Duodenal mucosa (tissue), 2 donors: Measurements from ENCODE around the gene CDC25C.

ENCODE experiments used
- H3K27ac ChIP-seq: one replicate; pipeline ENCODE4 v1.7.0; 2013; ENCODE audit warnings: low read depth, low read length
- H3K27me3 ChIP-seq, 2 donors: one replicate each; pipeline ENCODE4 v1.7.0; 2013; ENCODE audit warnings: low read length in 2 of 2, control low read depth in 1 of 2; ENCODE audit not compliant: insufficient read depth in 2 of 2, control insufficient read depth in 1 of 2
- H3K36me3 ChIP-seq, 2 donors: one replicate each; pipeline ENCODE4 v1.7.0; 2013; ENCODE audit warnings: low read length in 2 of 2, control low read depth in 1 of 2; ENCODE audit not compliant: insufficient read depth in 2 of 2, control insufficient read depth in 1 of 2
- H3K4me1 ChIP-seq, 2 donors: one replicate each; pipeline ENCODE4 v1.7.0; 2013; ENCODE audit warnings: low read length in 2 of 2, control low read depth in 1 of 2; ENCODE audit not compliant: insufficient read depth in 2 of 2, control insufficient read depth in 1 of 2
- H3K4me3 ChIP-seq, 2 donors: one replicate each; pipeline ENCODE4 v1.7.0; 2013; ENCODE audit warnings: low read length in 2 of 2, low read depth in 1 of 2
- H3K9ac ChIP-seq, 2 donors: one replicate each; pipeline ENCODE4 v1.7.0; 2013; ENCODE audit warnings: low read length in 2 of 2, low read depth in 1 of 2
- H3K9me3 ChIP-seq, 2 donors: one replicate each; pipeline ENCODE4 v1.7.0; 2013; ENCODE audit warnings: low read length in 2 of 2, control low read depth in 1 of 2; ENCODE audit not compliant: control insufficient read depth in 1 of 2

The CDC25C gene

DNA sequence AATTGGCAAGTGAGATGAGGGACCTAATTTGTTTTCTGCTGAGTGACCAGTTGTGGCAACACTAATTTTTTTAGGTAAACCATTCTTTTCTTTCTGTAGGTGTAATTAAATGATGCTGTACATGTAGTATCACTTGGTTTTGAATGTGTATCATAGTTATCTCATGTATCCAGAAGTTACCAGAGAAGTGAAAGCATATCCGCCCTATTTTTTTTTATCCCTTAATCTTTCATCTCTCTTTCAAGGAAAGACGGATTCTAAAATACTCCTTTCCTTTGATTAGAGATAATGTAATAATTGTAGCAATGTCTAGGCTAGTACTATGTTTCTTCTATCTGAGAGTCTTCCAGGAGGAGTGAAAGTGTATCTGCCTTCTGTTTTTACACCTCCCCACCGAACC, 28.0 kb upstream of the CDC25C start:
- Histone ChIP-seq H3K9ac (no peak overlapping the region), H3K27me3 (no peaks in the 10 kb centered on the region), H3K36me3 (no peaks in the 10 kb centered on the region), H3K4me3 (no peak overlapping the region), H3K9me3 (no peaks in the 10 kb centered on the region), H3K27ac (no peak overlapping the region), H3K4me1 (peaks cover 10 to 12% of the 10 kb centered on the region in 2 donors)

DNA sequence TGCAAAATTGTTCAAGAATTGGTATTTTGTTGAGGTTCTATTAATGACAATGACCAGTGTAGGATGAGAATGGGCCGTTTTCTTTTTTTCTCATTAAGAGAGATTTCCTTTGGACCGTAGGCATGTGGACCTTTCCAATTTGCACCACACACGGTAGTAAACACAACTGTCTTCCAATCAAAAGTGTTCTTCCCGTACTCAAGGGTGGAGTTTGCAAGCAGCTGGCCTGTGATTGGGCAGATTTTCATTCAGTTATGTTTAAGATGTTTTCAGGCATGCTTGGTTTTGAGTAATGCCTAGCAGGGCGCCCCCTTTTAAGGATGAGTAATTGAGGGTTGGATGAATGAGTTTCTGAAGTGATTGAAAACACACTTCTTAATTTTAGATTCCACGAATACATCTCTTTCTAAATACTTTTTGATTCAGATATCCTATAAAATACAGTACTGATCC, 23.3 kb upstream of the CDC25C start:
- Histone ChIP-seq H3K27me3 (no peaks in the 10 kb centered on the region), H3K27ac (no peak overlapping the region), H3K9me3 (peaks cover 2 to 5% of the 10 kb centered on the region in 2 donors), H3K9ac (peak overlapping the region in 1 of 2 donors; percentile 96), H3K4me1 (peaks cover 17 to 21% of the 10 kb centered on the region in 2 donors), H3K4me3 (peak overlapping the region; percentile 85 to 93), H3K36me3 (no peaks in the 10 kb centered on the region)

DNA sequence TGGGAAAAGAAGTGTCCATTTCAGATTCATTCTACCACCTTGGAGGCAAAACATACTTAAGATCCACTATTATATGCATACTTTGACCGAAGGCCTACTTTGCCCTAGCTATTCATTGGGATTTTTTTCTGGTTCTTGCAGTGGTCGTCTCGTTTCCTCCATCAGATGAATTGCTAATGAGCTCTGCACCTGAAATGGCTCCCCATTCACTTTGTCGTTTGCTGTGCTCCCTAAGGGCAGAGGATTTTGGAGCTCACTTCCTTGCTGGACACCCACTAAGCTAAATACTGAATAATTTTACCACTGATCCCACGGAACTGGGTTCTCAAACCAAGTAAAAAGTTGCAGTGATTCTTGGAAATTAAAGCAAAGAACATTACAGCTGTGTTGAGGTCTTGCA, 22.8 kb upstream of the CDC25C start:
- H3K9me3 ChIP-seq, result peaks cover 2 to 5% of the 10 kb centered on the region in 2 donors
- peaks cover 17 to 21% of the 10 kb centered on the region in 2 donors for H3K4me1 ChIP-seq
- H3K27me3 ChIP-seq, result no peaks in the 10 kb centered on the region
- no peak overlapping the region for H3K27ac ChIP-seq
- peaks cover 0 to 1% of the 10 kb centered on the region in 2 donors for H3K36me3 ChIP-seq
- H3K9ac ChIP-seq, result peak overlapping the region; percentile 86 to 96
- peak overlapping the region; percentile 85 to 93 for H3K4me3 ChIP-seq

DNA sequence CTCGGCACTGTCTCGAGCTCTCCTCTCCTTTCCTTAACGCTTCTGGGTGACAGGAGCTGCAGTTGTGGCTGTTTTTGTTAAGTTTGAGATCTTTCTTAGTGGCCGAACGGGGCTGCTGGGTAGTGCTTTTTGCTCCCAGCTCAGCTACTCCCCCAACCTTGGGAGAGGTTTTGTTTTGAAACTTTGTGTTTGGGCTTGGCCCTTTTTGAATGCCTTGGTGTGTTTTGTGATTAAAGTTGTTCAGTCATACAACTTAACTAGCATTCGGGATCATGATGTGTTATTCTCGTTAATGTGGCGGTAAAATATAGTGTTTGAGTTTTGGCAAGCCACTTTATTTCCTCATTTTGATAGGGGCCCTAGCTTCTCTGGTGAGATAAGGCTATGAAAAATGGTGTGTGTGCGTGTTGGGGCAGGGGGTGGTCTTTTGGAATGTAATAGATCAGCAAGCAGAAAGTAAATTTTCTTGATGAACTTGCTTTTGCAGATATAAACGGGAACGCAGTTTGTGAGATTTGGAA, 22.0 kb upstream of the CDC25C start:
- H3K4me1 ChIP-seq, result peaks cover 17 to 21% of the 10 kb centered on the region in 2 donors
- no peaks in the 10 kb centered on the region for H3K27me3 ChIP-seq
- peak overlapping the region; percentile 93 for H3K27ac ChIP-seq
- peak overlapping the region; percentile 85 to 93 for H3K4me3 ChIP-seq
- peaks cover 2 to 5% of the 10 kb centered on the region in 2 donors for H3K9me3 ChIP-seq
- peaks cover 0 to 5% of the 10 kb centered on the region in 2 donors for H3K36me3 ChIP-seq
- H3K9ac ChIP-seq, result peak overlapping the region; percentile 86 to 96

DNA sequence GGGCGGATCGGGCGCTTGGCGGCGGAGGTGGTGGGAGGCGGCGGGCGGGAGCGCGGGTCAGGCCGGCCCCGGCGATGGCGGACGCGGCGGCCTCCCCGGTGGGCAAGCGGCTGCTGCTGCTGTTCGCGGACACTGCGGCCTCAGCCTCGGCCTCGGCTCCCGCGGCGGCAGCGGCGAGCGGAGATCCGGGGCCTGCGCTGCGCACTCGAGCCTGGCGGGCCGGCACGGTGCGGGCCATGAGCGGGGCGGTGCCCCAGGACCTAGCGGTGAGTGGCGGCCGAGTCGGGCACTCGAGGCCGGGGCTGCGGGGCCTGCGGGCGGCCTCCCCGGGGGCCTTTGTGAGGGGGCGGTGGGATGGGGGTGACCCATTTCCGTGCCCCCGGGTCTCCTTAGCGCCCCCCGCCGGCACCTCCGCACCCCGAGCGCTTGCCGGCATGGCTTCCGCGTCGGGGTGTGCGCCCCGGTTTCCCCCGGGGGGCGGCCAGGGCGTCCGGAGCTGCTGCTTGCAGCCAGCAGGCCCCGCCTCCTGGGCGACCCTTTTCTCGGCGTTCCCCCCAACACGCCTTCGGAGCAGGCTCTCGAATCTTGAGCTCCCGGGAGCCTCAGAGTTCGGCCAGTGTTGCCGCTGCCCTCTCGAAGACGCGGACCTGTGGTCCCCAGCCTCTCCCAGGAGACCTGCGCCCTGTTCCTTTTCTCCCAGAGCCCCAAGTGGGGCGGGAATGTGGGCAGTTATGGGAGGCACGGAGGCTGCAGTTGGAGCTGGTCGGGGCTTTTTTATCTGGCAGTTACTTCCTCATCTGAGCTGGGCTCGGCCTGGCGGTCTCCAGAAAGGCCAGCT, 21.3 kb upstream of the CDC25C start:
- H3K4me3 ChIP-seq, result peak overlapping the region; percentile 85 to 93
- H3K9ac ChIP-seq, result peak overlapping the region; percentile 86 to 96
- H3K4me1 ChIP-seq, result peaks cover 17 to 21% of the 10 kb centered on the region in 2 donors
- H3K27ac ChIP-seq, result peak overlapping the region; percentile 93
- peaks cover 4 to 12% of the 10 kb centered on the region in 2 donors for H3K36me3 ChIP-seq
- H3K9me3 ChIP-seq, result peaks cover 2 to 5% of the 10 kb centered on the region in 2 donors
- no peaks in the 10 kb centered on the region for H3K27me3 ChIP-seq

DNA sequence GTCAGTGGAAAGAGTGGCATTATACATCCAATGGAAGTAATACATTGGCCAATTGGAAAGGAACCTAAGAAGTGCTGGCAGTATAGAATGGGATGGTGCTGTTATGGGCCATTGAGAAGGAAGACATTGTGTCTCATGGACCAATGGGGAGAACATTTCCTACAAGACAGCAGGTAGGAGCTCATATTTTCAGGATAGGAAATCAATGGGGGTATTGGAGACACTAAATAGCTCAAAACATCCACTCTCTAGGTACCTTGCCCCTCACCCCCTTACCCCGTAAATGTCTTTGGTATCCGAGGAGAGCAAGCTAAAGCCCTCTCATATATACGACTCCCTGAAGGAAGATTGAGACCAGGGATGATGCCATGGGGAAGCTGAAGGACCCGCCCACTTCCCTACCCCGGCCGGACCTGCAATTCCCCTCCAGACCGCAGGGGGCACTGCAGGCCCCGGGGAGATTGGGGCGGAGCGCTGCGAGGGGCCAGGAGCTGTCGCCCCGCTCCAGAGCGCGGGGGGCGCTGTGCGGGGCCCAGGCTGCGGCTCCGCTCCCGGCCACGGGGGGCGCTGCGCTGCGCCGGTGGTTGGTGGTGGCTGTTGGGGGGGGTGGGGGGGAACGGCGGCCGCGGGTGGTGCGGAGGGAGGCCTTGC, 20.6 kb upstream of the CDC25C start, which contains the start of gene KDM3B:
KDM3B (plus strand) TSS at position 615 of the 651 bp plus-strand sequence. CDS start 111 bp downstream, outside the sequence.
- H3K27ac ChIP-seq, result peak within 1 kb of the TSS; percentile 93
- H3K9me3 ChIP-seq, result peaks cover 2 to 5% of the 10 kb centered on the region in 2 donors
- peak within 1 kb of the TSS; percentile 85 to 93 for H3K4me3 ChIP-seq
- peaks cover 17 to 21% of the 10 kb centered on the region in 2 donors for H3K4me1 ChIP-seq
- H3K36me3 ChIP-seq, result peaks cover 11 to 19% of the 10 kb centered on the region in 2 donors
- no peaks in the 10 kb centered on the region for H3K27me3 ChIP-seq
- peak within 1 kb of the TSS; percentile 86 to 96 for H3K9ac ChIP-seq

DNA sequence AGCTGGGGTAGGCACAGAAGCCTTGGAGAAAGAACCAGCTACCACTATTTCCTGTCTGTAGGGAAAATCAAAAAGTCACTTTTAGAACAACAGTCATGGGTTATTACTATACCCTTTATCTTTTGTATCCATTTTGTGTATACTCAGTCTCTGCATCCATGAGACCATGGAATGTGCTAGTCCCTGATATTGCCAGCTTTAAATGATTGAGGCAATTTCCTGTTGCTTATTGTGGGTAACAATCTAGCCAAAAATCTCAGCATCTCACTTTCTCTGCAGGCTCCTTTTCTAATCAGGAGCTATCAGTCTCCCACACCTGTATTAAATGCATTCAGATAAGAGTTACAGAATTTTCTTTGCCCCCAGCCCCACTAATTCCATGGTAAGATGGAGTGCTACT, 19.9 kb upstream of the CDC25C start:
- no peak overlapping the region for H3K9ac ChIP-seq
- H3K4me3 ChIP-seq, result no peak overlapping the region
- H3K36me3 ChIP-seq, result peaks cover 16 to 26% of the 10 kb centered on the region in 2 donors
- H3K27ac ChIP-seq, result no peak overlapping the region
- peaks cover 17 to 21% of the 10 kb centered on the region in 2 donors for H3K4me1 ChIP-seq
- no peaks in the 10 kb centered on the region for H3K27me3 ChIP-seq
- peaks cover 2 to 5% of the 10 kb centered on the region in 2 donors for H3K9me3 ChIP-seq

DNA sequence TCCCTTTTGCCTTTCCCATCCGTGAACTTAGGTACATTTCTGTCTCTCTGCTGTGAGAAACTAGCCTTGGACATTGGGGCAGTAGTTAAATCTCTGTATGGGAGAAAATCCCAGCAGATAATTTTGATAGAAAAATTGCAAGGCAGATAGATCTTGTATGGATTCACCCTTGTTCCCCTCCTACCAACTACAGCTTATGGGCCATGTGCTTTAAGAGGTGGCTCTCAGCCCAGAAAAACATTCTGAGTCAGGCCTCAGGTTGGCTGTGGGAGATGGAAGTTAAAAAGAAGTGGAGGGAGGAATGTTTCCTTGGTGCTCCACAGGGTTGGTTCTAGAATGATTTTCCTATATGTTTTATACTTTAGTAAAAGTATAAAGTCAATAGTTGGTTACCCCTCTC, 19.5 kb upstream of the CDC25C start:
- peaks cover 17 to 21% of the 10 kb centered on the region in 2 donors for H3K4me1 ChIP-seq
- no peaks in the 10 kb centered on the region for H3K27me3 ChIP-seq
- H3K27ac ChIP-seq, result no peak overlapping the region
- H3K4me3 ChIP-seq, result no peak overlapping the region
- peaks cover 2 to 5% of the 10 kb centered on the region in 2 donors for H3K9me3 ChIP-seq
- H3K9ac ChIP-seq, result no peak overlapping the region
- H3K36me3 ChIP-seq, result peaks cover 17 to 27% of the 10 kb centered on the region in 2 donors

DNA sequence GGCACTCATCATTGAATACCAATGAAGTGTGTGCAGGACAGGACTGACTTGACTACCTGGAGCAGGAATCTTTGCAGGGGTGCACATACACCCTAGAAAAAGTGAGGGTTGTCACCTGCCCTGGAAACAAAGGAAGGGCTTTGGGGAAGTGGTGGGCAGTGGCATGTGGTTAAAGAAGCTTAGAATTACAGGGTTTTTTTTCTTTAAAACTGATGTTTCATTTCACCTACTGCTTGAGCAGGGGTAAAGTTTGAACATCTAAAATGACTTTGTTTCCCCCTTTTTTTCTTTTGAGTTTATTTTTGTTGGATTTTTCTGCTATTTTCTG, 18.9 kb upstream of the CDC25C start:
- Histone ChIP-seq H3K27ac (no peak overlapping the region), H3K27me3 (no peaks in the 10 kb centered on the region), H3K4me1 (peaks cover 16 to 17% of the 10 kb centered on the region in 2 donors), H3K9me3 (peaks cover 2 to 5% of the 10 kb centered on the region in 2 donors), H3K9ac (no peak overlapping the region), H3K36me3 (peaks cover 21 to 33% of the 10 kb centered on the region in 2 donors), H3K4me3 (no peak overlapping the region)
